SU-DHL-6 (cell line): ENCODE data around the gene ACP4.

Experiments used
- H2AFZ ChIP-seq: fragments of 200-600 bp; sonication (generic); 2 replicates; pipeline ENCODE4 v1.6.1; 2014; ENCODE audit warnings: low read depth, mild to moderate bottlenecking, moderate library complexity, mixed read lengths, antibody characterized with exemption, low read length; ENCODE audit not compliant: severe bottlenecking
- H3F3A ChIP-seq: fragments of 200-600 bp; shearing (Covaris generic); 2 replicates; pipeline ENCODE4 v1.6.0; 2016; ENCODE audit warnings: antibody characterized with exemption, mild to moderate bottlenecking; ENCODE audit not compliant: insufficient read depth
- H3K27ac ChIP-seq: fragments of 200-600 bp; sonication (generic); 2 replicates; pipeline ENCODE4 v1.5.1; 2016; ENCODE audit warnings: low read depth, mild to moderate bottlenecking, low read length, moderate library complexity, mixed read lengths
- H3K27me3 ChIP-seq: fragments of 200-600 bp; sonication (generic), shearing (Covaris generic); 2 replicates; pipeline ENCODE4 v1.6.0; 2014; ENCODE audit warnings: mild to moderate bottlenecking, low read length
- H3K36me3 ChIP-seq: fragments of 200-600 bp; sonication (generic); 2 replicates; pipeline ENCODE4 v1.6.1; 2014; ENCODE audit warnings: mild to moderate bottlenecking, low read length, mixed read lengths
- H3K4me2 ChIP-seq: fragments of 300-600, 200-600 bp; shearing (Covaris generic), sonication (generic); 2 replicates; pipeline ENCODE4 v1.6.0; 2014; ENCODE audit warnings: low read length, low read depth, mild to moderate bottlenecking; ENCODE audit not compliant: poor library complexity, severe bottlenecking
- H3K4me3 ChIP-seq: fragments of 200-600 bp; sonication (generic); 2 replicates; pipeline ENCODE4 v1.5.1; 2014; ENCODE audit warnings: antibody characterized with exemption, low read length, mild to moderate bottlenecking, mixed read lengths; ENCODE audit not compliant: insufficient read depth, poor library complexity, severe bottlenecking
- H3K79me2 ChIP-seq: fragments of 200-600 bp; sonication (generic); 2 replicates; pipeline ENCODE4 v1.6.1; 2014; ENCODE audit warnings: mild to moderate bottlenecking, low read length, moderate library complexity; ENCODE audit not compliant: insufficient read depth
- H3K9ac ChIP-seq: fragments of 200-600 bp; sonication (generic); 2 replicates; pipeline ENCODE4 v1.7.0; 2014; ENCODE audit warnings: mild to moderate bottlenecking, low read length
- H3K9me2 ChIP-seq: fragments of 200-600 bp; sonication (generic); replicated peaks from 2 replicates; pipeline ENCODE4 v1.6.1; 2014; ENCODE audit warnings: low read length; ENCODE audit not compliant: insufficient read depth
- H3K9me3 ChIP-seq: fragments of 200-600 bp; sonication (generic); 2 replicates; pipeline ENCODE4 v1.6.1; 2014; ENCODE audit warnings: low read length, mixed read lengths; ENCODE audit not compliant: insufficient read depth
- H4K20me1 ChIP-seq: fragments of 200-600 bp; sonication (generic); 2 replicates; pipeline ENCODE4 v1.6.1; 2014; ENCODE audit warnings: low read depth, mild to moderate bottlenecking, antibody characterized with exemption, low read length, moderate library complexity, mixed read lengths
- EZH2phosphoT487 ChIP-seq: fragments of 200-600 bp; sonication (generic), shearing (Covaris generic); conservative IDR thresholded peaks from 2 replicates; pipeline ENCODE4 v1.6.1; 2018; ENCODE audit warnings: mild to moderate bottlenecking, antibody characterized with exemption, low read length, moderate library complexity, mixed read lengths
- TF ChIP-seq, protein P1 (sequence below): fragments of 200-600 bp; sonication (generic); IDR thresholded peaks from one replicate; pipeline ENCODE4 v1.5.1; 2017; ENCODE audit warnings: antibody characterized with exemption, mild to moderate bottlenecking, low read length, moderate library complexity; ENCODE audit not compliant: insufficient read depth, poor library complexity, severe bottlenecking

Gene ACP4

DNA sequence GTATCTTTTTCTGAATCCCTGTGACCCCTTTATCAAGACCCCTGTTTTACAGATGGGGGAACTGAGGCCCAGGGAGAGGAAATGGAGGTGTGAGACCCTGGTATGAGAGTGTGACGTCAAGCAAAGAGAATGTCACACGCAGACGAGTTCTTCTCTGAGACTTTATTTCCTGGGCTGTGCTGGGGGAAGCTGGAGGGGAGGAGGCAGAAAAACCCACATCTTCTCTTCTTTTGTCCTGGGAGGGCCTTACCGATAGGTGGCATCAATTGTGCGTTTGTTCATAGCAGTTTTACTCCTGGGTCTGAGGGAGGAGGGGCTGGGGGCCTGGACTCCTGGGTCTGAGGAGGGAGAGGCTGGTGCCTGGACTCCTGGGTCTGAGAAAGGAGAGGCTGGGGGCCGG lies 48.0 kb downstream of the ACP4 start:
- H3K4me3 ChIP-seq = no peak overlapping the region
- no peaks in the 10 kb centered on the region for H4K20me1 ChIP-seq
- no peak overlapping the region for H3K9ac ChIP-seq
- no peaks in the 10 kb centered on the region for H3K36me3 ChIP-seq
- no peak overlapping the region for H3K4me2 ChIP-seq
- no peaks in the 10 kb centered on the region for H3K27me3 ChIP-seq
- no peaks in the 10 kb centered on the region for H3K9me2 ChIP-seq
- H3F3A ChIP-seq = no peaks in the 10 kb centered on the region
- TF ChIP-seq, protein P1, sequence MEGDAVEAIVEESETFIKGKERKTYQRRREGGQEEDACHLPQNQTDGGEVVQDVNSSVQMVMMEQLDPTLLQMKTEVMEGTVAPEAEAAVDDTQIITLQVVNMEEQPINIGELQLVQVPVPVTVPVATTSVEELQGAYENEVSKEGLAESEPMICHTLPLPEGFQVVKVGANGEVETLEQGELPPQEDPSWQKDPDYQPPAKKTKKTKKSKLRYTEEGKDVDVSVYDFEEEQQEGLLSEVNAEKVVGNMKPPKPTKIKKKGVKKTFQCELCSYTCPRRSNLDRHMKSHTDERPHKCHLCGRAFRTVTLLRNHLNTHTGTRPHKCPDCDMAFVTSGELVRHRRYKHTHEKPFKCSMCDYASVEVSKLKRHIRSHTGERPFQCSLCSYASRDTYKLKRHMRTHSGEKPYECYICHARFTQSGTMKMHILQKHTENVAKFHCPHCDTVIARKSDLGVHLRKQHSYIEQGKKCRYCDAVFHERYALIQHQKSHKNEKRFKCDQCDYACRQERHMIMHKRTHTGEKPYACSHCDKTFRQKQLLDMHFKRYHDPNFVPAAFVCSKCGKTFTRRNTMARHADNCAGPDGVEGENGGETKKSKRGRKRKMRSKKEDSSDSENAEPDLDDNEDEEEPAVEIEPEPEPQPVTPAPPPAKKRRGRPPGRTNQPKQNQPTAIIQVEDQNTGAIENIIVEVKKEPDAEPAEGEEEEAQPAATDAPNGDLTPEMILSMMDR = no peak
- TF ChIP-seq EZH2phosphoT487 = no peak
- no peaks in the 10 kb centered on the region for H3K79me2 ChIP-seq
- no peaks in the 10 kb centered on the region for H3K9me3 ChIP-seq
- H3K27ac ChIP-seq = no peak overlapping the region
- H2AFZ ChIP-seq = no peak overlapping the region

DNA sequence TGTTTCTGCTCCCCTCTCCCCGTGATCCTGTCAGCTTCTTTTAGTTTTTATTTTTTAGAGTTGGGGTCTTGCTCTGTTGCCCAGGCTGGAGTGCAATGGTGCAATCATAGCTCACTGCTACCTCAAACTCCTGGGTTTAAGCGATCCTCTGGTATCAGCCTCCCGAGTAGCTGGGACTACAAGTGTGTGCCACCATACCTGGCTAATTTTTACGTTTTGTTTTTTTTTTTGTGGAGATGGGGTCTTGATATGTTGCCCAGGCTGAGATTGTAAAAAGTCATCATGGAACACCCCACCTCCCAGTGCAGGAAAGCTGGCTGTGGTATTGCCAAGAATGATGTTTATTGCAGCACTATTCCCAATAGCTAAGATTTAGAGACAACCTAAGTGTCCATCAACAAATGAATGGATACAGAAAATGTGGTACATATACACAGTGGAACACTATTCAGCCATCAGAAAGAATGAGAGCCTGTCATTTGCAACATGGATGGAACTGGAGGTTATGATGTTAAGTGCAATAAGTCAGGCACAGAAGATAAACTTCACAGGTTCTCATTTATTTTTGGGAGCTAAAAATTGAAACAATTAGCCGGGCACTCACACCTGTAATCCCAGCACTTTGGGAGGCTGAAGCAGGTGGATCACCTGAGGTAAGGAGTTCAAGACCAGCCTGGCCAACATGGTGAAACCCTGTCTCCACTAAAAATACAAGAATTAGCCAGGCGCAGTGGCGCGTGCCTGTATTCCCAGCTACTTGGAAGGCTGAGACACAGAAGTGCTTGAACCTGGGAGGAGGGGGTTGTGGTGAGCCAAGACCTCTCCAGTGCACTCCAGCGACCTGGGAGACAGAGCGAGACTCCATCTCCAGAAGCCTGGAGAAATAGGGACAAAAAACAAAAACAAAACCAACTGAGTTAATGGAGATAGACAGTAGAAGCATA lies 49.8 kb downstream of the ACP4 start:
- Histone ChIP-seq H3K9me2 (no peaks in the 10 kb centered on the region), H3K79me2 (no peaks in the 10 kb centered on the region), H3F3A (no peaks in the 10 kb centered on the region), H3K27ac (no peak overlapping the region), H3K9me3 (no peaks in the 10 kb centered on the region), H3K9ac (no peak overlapping the region), H3K4me2 (no peak overlapping the region), H4K20me1 (no peaks in the 10 kb centered on the region), H3K4me3 (no peak overlapping the region), H2AFZ (no peak overlapping the region), H3K27me3 (no peaks in the 10 kb centered on the region), H3K36me3 (no peaks in the 10 kb centered on the region)
- no peak for TF ChIP-seq EZH2phosphoT487
- TF ChIP-seq, protein P1 = no peak

DNA sequence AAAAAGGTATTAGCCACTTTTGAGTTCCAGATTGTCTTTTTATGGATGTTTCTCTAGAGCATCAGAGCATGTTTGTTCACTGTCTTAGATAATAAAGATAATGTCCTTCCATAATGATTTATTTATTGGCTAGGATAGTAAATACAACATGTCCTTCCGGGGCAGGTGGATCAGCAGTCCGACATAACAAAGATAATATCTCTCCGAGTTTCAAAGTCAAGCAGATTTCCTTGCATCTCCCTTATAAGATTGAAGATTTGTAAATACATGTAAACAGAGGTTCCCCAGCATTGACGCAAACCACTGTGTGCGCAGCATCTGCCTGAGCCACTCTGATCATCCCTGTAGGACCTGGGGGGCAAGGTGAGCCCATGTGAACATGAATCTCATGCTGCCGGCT lies 51.9 kb downstream of the ACP4 start:
- H3F3A ChIP-seq = no peaks in the 10 kb centered on the region
- H3K9me3 ChIP-seq = no peaks in the 10 kb centered on the region
- H3K4me3 ChIP-seq = no peak overlapping the region
- H2AFZ ChIP-seq = no peak overlapping the region
- no peak overlapping the region for H3K9ac ChIP-seq
- H4K20me1 ChIP-seq = no peaks in the 10 kb centered on the region
- no peaks in the 10 kb centered on the region for H3K36me3 ChIP-seq
- no peak overlapping the region for H3K27ac ChIP-seq
- no peak overlapping the region for H3K4me2 ChIP-seq
- H3K9me2 ChIP-seq = no peaks in the 10 kb centered on the region
- no peak for TF ChIP-seq EZH2phosphoT487
- TF ChIP-seq, protein P1 = no peak
- no peaks in the 10 kb centered on the region; the same call in 1 of the 2 replicates for H3K27me3 ChIP-seq
- H3K79me2 ChIP-seq = no peaks in the 10 kb centered on the region
